Hepatocyte (in vitro differentiated cells): ENCODE data around the gene TMEM150A.

Experiments used
- EZH2phosphoT487 ChIP-seq: fragments of 200-600 bp; sonication (generic); IDR thresholded peaks from one replicate; pipeline ENCODE4 v1.6.1; 2018; ENCODE audit warnings: antibody characterized with exemption, mild to moderate bottlenecking, low read depth, moderate library complexity; ENCODE audit not compliant: unreplicated experiment, severe bottlenecking
- TF ChIP-seq, protein P1 (sequence below): fragments of 200-600 bp; sonication (generic); IDR thresholded peaks from 2 replicates; pipeline ENCODE4 v1.5.1; 2016; ENCODE audit warnings: antibody characterized with exemption, mild to moderate bottlenecking; ENCODE audit not compliant: poor library complexity

DNA sequence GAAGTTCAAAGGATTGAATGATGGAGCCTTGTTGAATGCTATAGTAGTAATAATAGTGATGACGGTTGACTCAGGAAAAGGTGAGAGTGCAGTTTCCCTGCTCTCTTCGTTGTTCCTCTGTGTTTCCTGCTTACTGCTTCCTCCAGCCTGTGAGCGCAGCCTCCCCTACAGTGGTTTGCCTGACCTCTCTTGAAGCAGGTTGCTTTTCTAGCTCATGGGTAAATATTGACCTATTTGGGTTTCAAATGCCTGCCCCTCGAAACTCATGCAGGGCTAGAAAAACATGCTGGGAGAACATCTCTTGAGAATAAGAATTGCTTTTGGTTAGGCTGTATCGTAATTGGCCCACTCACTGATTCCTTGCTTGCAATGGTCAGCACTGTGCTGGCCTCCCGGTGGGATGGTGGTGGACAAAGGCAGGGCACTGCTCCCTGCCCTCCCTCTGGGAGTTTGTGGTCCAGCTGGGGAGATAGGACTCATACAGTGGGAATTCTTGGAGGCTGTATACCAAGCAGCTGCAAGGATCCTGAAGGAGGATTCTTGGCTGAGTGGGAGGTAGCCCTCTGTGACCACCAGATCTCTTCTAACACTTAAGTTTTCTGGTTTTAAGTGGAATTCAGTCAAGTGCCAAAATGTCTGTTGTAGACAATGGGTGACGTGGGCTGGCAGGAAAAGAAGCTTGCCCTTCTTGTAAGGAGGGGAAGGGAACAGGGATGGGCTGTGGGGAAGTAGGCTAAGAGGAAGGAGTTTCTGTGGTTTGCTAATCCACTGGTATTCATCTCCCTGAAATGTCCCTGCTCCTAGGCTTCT is 12.3 kb downstream of the TMEM150A start:
- TF ChIP-seq, protein P1, sequence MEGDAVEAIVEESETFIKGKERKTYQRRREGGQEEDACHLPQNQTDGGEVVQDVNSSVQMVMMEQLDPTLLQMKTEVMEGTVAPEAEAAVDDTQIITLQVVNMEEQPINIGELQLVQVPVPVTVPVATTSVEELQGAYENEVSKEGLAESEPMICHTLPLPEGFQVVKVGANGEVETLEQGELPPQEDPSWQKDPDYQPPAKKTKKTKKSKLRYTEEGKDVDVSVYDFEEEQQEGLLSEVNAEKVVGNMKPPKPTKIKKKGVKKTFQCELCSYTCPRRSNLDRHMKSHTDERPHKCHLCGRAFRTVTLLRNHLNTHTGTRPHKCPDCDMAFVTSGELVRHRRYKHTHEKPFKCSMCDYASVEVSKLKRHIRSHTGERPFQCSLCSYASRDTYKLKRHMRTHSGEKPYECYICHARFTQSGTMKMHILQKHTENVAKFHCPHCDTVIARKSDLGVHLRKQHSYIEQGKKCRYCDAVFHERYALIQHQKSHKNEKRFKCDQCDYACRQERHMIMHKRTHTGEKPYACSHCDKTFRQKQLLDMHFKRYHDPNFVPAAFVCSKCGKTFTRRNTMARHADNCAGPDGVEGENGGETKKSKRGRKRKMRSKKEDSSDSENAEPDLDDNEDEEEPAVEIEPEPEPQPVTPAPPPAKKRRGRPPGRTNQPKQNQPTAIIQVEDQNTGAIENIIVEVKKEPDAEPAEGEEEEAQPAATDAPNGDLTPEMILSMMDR: no peak
- TF ChIP-seq EZH2phosphoT487: no peak
